PC-3 (cell line): ENCODE data around the gene CLIC1.

Experiments used
- CTCF ChIP-seq: fragments of 300-600 bp; sonication (generic); conservative IDR thresholded peaks from 2 replicates; pipeline ENCODE4 v1.5.1; 2017; ENCODE audit warnings: antibody characterized with exemption, low read depth, mild to moderate bottlenecking, low read length
- EZH2 ChIP-seq: fragments of 300-600 bp; sonication (generic); IDR thresholded peaks from one replicate; pipeline ENCODE4 v1.6.1; 2017; ENCODE audit warnings: antibody characterized with exemption, mild to moderate bottlenecking, low read length; ENCODE audit not compliant: unreplicated experiment
- EZH2phosphoT487 ChIP-seq: fragments of 300-600 bp; sonication (generic); IDR thresholded peaks from 2 replicates; pipeline ENCODE4 v1.6.1; 2018; ENCODE audit warnings: mild to moderate bottlenecking, antibody characterized with exemption, low read length, borderline replicate concordance

GRCh38 chr6:31697555-31697954 is 38.8 kb downstream of the CLIC1 start:
- no peak for TF ChIP-seq CTCF
- no peak for TF ChIP-seq EZH2
- TF ChIP-seq EZH2phosphoT487, result no peak
